Measurements from ENCODE around the gene LCN10.

The LCN10 gene

DNA sequence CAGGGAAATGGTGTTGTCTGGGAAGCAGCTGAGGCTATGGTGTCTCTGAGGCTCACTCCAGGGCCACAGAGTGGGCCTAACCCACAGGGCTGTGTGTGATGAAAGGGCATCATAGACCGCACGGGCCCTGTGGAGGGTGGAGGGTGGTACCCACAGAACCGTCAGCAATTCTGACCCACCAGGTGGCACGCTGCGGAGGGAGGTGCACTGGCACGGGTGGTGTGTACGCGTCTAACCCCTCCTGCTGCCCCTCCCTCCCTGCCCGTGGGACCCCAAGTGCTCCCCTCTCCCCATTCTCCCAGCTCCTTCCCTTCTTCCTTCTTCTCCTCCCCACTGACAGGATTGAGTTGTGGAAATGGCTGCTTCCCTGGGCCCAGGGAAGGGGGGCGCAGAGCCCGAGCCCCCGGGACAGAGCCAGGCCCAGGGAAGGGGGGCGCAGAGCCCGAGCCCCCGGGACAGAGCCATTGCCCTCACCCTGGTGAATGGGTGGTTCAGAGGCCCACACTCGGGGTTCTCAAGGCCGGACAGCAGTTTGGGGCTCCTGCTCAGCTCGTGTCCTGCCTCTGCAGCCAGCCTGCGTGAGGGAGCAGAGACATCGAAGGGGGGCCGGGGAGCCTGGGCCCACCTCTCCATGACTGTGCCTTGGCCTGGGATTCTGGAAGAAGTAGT, 6.8 kb downstream of the LCN10 start:
- DNase-seq, result no peak

GRCh38 chr9:136734837-136735496, 7.8 kb downstream of the LCN10 start:
- no peak for DNase-seq

DNA sequence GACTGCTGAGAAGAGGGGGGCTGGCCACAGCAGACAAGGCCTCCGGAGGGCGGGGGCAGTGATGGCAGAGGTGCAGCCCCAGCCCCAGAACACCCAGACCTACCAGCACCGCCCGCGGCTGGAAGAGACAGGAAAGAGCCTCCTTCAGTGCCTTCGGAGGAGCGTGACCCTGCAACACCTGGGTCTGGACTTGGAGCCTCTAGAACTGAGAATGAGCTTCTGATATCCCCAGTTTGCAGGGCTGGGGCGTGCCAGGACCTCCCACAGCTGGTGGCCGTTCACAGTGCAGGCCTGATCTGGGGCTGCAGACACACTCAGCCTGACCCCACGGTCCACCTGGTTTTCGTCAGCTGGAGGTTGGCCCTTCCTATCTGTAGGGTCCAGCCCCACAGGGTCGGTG, 9.1 kb downstream of the LCN10 start:
- DNase-seq, result no peak

- DNase-seq, result no peak
These were observed 10.1 kb downstream of the LCN10 start for GRCh38 chr9:136732444-136733178.

- no peak for DNase-seq
These were observed 12.8 kb downstream of the LCN10 start for GRCh38 chr9:136729926-136730325.

DNA sequence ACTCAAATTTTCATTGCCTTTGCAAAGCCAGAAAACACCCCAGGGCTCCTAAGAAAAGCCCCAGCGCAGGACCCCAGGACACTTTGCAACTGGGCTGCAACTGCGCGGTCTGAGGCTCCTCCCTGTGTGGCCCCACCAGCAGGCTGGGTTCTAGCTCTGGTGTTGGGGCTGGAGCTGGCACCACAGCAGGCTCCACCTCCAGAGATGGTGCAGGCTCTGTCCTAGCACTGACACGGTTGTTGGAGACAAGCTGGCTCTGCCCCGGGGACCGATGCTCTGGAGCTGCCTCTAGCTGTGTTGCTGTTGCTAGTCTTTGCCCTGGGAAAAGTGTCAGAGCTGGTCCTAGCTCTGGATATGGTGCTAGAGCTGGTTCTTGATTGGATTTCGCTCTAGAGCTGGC, 13.6 kb downstream of the LCN10 start:
- DNase-seq, result no peak

GRCh38 chr9:136728548-136729123, 14.1 kb downstream of the LCN10 start:
- DNase-seq, result no peak

DNA sequence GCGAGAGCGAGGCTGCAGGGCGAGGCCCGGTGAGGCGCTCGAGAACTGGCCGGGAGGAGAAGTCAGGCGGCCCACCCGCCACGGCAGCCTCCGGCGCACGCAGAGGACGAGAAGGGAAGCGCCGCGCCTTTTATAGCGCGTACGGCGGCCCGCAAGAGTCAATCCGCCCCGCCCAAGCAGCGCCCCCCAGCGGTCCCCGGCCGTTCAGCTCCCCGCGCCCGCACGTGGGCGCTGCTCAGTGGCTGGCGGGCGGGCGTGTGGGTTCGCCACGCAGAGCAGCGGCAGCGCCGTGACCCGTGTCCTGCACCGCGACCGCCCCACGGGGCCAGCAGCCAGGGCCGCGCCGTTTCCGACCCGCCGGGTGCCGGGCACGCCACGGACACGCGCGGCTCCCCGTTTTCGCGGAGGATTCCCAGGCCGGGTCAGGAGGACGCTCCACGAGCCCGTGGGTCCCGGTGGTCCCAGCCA, 14.6 kb downstream of the LCN10 start:
- peak; percentile 58 to 80 for DNase-seq

- no peak for DNase-seq
These were observed 16.0 kb downstream of the LCN10 start for GRCh38 chr9:136726631-136727191.

GRCh38 chr9:136726118-136726517, 16.6 kb downstream of the LCN10 start:
- no peak for DNase-seq

- no peak for DNase-seq
These were observed 17.1 kb downstream of the LCN10 start for GRCh38 chr9:136725612-136726011.

DNA sequence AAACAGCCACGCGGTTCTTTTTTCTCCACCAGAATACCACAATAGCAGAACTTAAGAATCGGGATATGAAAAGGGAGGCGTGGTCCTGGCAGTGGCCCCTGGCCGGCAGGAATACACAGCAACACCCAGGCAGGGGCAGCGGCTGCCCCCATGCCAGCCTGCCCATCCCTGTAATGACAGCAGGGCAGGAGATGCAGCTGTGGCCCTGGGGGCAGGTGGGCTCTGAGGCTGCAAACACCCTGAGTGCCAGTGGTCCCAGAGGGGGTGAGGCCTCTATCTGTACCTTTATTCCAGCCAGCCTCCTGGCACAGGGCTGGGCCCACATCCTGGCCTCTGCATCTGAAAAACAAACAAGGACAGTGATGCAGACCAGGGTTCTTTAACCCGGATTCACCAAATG, 18.0 kb downstream of the LCN10 start:
- no peak for DNase-seq

- no peak for DNase-seq
These were observed 18.8 kb downstream of the LCN10 start for GRCh38 chr9:136723989-136724388.

- DNase-seq, result no peak
These were observed 19.3 kb downstream of the LCN10 start for GRCh38 chr9:136723362-136723976.

DNA sequence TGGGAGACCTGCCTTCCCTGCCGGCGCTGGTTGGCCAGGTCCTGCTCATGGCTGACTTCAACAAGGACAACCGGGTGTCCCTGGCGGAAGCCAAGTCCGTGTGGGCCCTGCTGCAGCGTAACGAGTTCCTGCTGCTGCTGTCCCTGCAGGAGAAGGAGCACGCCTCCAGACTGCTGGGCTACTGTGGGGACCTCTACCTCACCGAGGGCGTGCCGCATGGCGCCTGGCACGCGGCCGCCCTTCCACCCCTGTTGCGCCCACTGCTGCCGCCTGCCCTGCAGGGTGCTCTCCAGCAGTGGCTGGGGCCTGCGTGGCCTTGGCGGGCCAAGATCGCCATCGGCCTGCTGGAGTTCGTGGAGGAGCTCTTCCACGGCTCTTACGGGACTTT, 19.8 kb downstream of the LCN10 start:
- DNase-seq, result no peak

- DNase-seq, result no peak
These were observed 20.4 kb downstream of the LCN10 start for GRCh38 chr9:136722093-136722968.

- DNase-seq, result no peak
These were observed 21.2 kb downstream of the LCN10 start for GRCh38 chr9:136721339-136722092.

GRCh38 chr9:136720898-136721338, 21.8 kb downstream of the LCN10 start:
- no peak for DNase-seq

DNA sequence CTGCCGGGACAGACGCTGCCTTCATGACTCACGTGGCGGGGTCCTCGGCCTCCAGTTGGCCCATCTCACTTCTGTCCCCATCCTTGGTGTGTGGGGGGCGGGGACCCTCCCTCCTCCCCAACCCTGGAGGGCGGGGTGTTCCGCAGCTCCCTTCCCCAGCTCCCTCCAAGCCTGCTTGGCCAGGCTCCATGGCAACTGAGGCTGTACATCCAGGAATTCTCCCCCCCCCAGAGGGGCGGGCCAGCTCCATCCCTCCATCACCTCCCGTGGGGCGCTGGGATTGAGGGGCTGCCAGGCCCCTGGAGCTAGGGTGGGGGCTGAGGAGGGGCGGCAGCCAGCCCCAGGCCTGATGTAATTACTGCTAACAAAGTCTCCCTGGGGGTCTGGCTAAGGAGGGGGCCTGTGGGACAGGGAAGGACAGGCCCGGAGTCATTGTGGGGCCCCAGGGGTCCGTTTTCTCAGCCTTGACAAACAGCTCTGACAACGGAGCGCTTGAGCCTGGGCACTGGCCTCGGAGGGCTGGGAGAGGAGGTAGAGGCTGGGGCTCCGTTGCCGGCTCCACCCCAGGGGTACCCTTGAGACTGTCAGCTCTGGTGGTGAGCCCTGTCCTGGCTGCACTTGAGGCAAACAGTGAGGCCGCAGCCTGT, 22.4 kb downstream of the LCN10 start:
- DNase-seq, result no peak

GRCh38 chr9:136719195-136719880, 23.4 kb downstream of the LCN10 start:
- DNase-seq, result no peak

All from hippocampal formation (tissue), 2 donors.